ENCODE data around the gene ZYG11B. TPM values are rescaled to one million over a fixed set of nuclear protein-coding genes. Genes with fewer than 3 reads are reported as not detected.
"Not testable (repeated sequence)": the region's sequence is repeated elsewhere in the genome, so short reads cannot be mapped to it uniquely, and the experiment has no call there.

ZYG11B gene
- 10 to 100 TPM; 24.3 to 28.4 (median 26.2) TPM for polyA plus RNA-seq (ENCODE audit: insufficient read length in 4 of 4)

- DNase-seq (ENCODE audit: low read depth in 4 of 4, low spot score in 3 of 4): peak; percentile 73 to 84 (median 81)
Measured at GRCh38 chr1:52726265-52727113, at the start of gene ZYG11B. TSS of gene ZYG11B (plus strand) at chr1:52726453. CDS start at chr1:52726654, 201 bp downstream.

GRCh38 chr1:52677076-52677806, 49.0 kb upstream of the ZYG11B start:
- no peak for DNase-seq (ENCODE audit: low read depth in 4 of 4, low spot score in 3 of 4)

DNA sequence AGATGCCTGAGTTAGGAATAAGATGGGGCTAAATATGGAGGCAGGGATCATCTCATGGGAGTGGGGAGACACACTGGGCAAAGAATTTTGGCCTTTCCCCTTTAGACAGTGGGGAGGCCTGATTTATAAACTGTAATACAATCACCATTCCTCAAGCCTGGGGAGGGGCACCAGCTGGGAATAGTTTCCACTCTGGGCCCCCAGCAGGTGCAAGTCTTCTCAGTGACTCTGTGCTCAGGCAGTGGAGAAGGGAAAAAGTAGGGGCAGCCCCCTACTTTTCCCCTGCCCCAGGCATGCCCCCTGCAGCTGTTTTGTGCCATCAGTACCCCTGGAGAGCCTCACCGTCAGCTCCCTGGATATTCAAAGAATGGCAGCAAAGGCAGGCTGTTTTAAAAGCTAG, 47.2 kb upstream of the ZYG11B start:
- no peak for DNase-seq (ENCODE audit: low read depth in 4 of 4, low spot score in 3 of 4)

GRCh38 chr1:52679498-52679897, 46.8 kb upstream of the ZYG11B start:
- DNase-seq (ENCODE audit: low read depth in 4 of 4, low spot score in 3 of 4): no peak

GRCh38 chr1:52680353-52680752, 45.9 kb upstream of the ZYG11B start:
- DNase-seq (ENCODE audit: low read depth in 4 of 4, low spot score in 3 of 4): no peak

- no peak for DNase-seq (ENCODE audit: low read depth in 4 of 4, low spot score in 3 of 4)
Measured at GRCh38 chr1:52681136-52681535, 45.1 kb upstream of the ZYG11B start.

DNA sequence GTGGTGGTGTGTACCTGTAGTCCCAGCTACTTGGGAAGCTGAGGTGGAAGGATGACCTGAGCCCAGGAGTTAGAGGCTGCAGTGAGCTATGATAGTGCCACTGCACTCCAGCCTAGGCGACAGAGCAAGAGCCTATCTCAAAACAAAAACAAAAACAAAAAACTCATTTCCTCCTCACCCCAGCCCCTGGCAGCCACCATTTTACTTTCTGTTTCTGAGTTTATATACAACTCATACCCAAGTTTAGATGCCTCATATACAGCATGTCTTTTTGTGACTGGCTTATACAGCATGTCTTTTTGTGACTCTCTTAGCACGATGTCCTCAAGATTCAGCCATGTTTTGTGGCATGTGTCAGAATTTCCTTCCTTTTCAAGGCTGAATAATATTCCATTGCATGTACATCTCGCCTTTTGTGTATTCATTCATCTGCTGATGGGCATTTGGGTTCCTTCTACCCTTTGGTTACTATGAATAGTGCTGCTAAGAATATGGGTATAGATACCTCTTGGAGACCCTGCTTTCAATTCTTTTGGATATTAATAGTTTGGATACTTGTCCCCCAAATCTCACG, 42.8 kb upstream of the ZYG11B start:
- no peak for DNase-seq (ENCODE audit: low read depth in 4 of 4, low spot score in 3 of 4)

DNA sequence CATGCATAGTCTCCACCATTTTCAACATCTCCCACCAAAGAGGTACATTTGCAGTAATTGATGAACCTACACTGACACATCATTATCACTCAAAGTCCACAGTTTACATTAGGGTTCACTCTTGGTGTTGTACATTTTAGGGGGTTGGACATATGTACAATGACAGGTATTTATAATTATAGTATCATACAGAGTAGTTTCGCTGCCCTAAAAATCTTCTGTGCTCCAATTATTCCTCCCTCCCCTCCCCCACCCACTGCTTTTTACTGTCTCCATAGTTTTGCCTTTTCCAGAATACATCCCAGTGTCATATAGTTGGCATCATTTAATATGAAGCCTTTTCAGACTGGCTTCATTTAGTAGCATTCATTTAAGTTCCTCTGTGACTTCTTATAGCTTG, 41.7 kb upstream of the ZYG11B start:
- no peak for DNase-seq (ENCODE audit: low read depth in 4 of 4, low spot score in 3 of 4)

- peak; percentile 45 to 61 (median 54) for DNase-seq (ENCODE audit: low read depth in 4 of 4, low spot score in 3 of 4)
Measured at GRCh38 chr1:52686261-52686751, 39.9 kb upstream of the ZYG11B start.

GRCh38 chr1:52686830-52687229, 39.4 kb upstream of the ZYG11B start:
- no peak for DNase-seq (ENCODE audit: low read depth in 4 of 4, low spot score in 3 of 4)

DNA sequence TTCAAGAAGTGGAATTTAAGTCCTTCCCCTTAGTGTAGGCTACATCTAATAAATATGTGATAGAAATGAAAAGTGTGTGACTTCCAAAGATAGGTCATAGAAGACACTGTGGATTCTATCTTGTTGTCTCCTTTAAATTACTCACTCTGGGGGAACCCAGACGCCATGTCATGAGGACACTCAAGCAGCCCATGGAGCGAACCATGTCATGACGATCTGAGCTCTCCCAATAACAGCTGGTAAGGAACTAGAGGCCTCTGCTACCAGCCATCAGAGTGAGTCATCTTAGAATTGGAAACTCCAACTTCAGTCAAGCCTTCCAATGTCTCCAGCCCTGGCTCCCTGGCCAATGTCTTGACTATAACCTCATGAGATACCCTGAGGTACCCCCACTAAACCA, 34.4 kb upstream of the ZYG11B start:
- DNase-seq (ENCODE audit: low read depth in 4 of 4, low spot score in 3 of 4): no peak

DNA sequence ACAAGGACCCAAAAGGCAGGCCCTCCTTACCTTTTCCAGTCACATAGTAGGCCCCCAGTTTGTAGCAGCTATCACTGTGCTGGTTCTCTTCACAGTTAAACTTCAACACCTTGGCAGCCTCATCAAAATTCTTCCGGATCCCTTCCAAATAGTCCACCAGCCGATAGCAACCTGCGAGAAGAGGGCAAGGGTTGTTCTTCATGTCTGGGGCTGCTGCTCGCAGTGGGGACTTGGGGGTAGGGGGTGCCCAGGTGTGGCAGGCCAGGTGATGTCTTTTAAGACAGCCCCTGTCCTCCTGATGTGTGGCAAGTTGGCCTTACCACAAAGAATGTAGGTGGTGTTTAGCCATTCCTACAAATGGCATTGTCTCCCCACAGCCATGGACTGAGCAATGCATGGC, 33.6 kb upstream of the ZYG11B start:
- no peak for DNase-seq (ENCODE audit: low read depth in 4 of 4, low spot score in 3 of 4)

- DNase-seq (ENCODE audit: low read depth in 4 of 4, low spot score in 3 of 4): not testable (repeated sequence)
Measured at GRCh38 chr1:52693351-52693750, 32.9 kb upstream of the ZYG11B start.

DNA sequence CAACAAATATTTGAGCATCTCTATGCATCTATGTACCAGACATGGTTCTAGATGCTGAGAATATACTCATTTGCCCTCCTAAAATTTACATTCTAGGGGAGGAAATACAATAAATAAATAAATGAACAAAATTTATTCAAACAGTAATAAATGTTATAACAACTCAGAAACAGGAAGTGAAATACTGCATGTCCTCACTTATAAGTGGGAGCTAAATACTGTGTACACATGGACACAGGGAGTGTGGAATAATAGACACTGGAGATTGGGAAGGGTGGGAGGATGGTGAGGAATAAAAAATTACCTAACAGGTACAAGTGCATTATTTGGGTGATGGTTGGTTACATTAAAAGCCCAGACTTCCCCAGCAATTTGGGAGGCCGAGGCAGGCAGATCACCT, 32.4 kb upstream of the ZYG11B start:
- no peak for DNase-seq (ENCODE audit: low read depth in 4 of 4, low spot score in 3 of 4)

DNA sequence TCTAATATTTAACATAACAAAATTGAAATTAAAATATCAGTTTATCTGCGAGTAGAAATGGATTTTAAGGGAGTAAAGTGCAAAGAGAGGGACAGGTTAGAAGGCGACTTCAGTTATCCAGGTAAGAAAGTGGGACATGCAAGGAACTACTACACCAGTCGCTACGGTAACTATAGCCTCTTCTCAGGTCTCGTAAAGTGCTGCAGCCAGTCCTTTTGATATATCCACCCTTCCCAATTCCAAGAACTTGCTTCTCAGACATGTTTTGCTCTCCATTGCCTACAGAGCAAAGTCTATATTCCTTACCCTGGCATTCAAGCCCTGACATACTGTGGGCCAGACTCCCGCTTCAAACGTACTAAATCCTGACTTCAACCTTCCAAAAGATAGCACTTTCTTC, 30.6 kb upstream of the ZYG11B start:
- DNase-seq (ENCODE audit: low read depth in 4 of 4, low spot score in 3 of 4): no peak

- peak; percentile 65 to 82 (median 71) for DNase-seq (ENCODE audit: low read depth in 4 of 4, low spot score in 3 of 4)
Measured at GRCh38 chr1:52697795-52698674, 28.2 kb upstream of the ZYG11B start, which contains the start of gene COA7. TSS of gene COA7 (minus strand) at chr1:52698347. CDS start at chr1:52698326, 21 bp downstream.

- DNase-seq (ENCODE audit: low read depth in 4 of 4, low spot score in 3 of 4): peak; percentile 71 to 82 (median 80)
Measured at GRCh38 chr1:52702886-52703787, 23.1 kb upstream of the ZYG11B start.

- DNase-seq (ENCODE audit: low read depth in 4 of 4, low spot score in 3 of 4): no peak
Measured at GRCh38 chr1:52706136-52706670, 20.1 kb upstream of the ZYG11B start.
